Ascending aorta (tissue), 2 donors: ENCODE measurements around the gene KIAA1586. TPM values are rescaled to one million over a fixed set of nuclear protein-coding genes. Genes with fewer than 3 reads are reported as not detected.

Experiments used
- DNase-seq, 2 donors: peaks; one replicate each; pipeline ENCODE4 v3.0.0-alpha.2; 2019; ENCODE audit warnings: low spot score in 2 of 2
- H3K27ac ChIP-seq, 2 donors: fragments of 200-600 bp; sonication (generic); one replicate each; pipeline ENCODE4 v1.5.1; 2016 to 2017; ENCODE audit warnings: mild to moderate bottlenecking in 1 of 2
- H3K27me3 ChIP-seq: fragments of 200-600 bp; sonication (generic); one replicate; pipeline ENCODE4 v1.5.1; 2017
- H3K36me3 ChIP-seq, 2 donors: fragments of 200-600 bp; sonication (generic); one replicate each; pipeline ENCODE4 v1.5.1; 2016
- H3K4me1 ChIP-seq, 2 donors: fragments of 200-600 bp; sonication (generic); one replicate each; pipeline ENCODE4 v1.5.1; 2016 to 2017; ENCODE audit warnings: mild to moderate bottlenecking in 1 of 2
- H3K4me3 ChIP-seq, 2 donors: fragments of 200-600 bp; sonication (generic); one replicate each; pipeline ENCODE4 v1.5.1; 2016 to 2017; ENCODE audit warnings: mild to moderate bottlenecking in 1 of 2
- H3K9me3 ChIP-seq, 2 donors: fragments of 200-600 bp; sonication (generic); one replicate each; pipeline ENCODE4 v1.5.1; 2016
- intact Hi-C: fragments of 100-400 bp; cut with DNase I; formaldehyde crosslinking; loops from one replicate; pipeline ENCODE4 v1.15.1; 2023
- total RNA-seq: library from RNA; depleted of rRNA; stranded (reverse); fragments of >200 nt; gene quantifications from one replicate; pipeline ENCODE4 v1.1.0, GENCODE V29; 2016
- TF ChIP-seq, protein P1 (sequence below), 3 experiments: fragments of 200-600 bp in 2 of 3; fragments of 450-650 bp in 1 of 3; sonication (generic) in 2 of 3; IDR thresholded peaks; one replicate each; pipeline ENCODE4 v1.5.1; 2016 to 2019; ENCODE audit warnings: antibody characterized with exemption in 3 of 3, mild to moderate bottlenecking in 1 of 3, moderate library complexity in 1 of 3

The KIAA1586 gene
- total RNA-seq, 1 donor from 2014 or later = 2.0 TPM

DNA sequence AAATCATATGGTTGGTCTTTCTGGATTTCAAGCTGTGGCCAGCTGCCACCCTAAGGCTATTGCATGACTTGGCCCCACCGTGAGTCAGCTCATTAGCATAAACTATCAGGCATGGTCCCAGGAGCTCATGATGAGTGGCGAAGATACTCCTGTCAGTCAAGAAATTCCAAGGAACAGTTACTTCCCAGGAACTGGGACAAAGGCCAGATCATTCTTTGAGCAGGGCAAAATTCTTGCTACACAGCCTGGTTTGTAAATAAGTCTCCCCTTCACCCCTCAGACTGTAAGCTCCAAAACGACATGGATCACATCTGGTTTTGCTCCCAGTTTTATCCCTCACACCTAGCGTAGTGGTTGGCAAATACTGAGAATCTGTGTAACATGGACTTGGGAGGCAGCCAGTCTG lies 33.0 kb upstream of the KIAA1586 start:
- intact Hi-C loops = no loop called here
- no peaks in the 10 kb centered on the region for H3K36me3 ChIP-seq
- DNase-seq = no peak
- H3K4me3 ChIP-seq = no peak overlapping the region
- TF ChIP-seq, protein P1, sequence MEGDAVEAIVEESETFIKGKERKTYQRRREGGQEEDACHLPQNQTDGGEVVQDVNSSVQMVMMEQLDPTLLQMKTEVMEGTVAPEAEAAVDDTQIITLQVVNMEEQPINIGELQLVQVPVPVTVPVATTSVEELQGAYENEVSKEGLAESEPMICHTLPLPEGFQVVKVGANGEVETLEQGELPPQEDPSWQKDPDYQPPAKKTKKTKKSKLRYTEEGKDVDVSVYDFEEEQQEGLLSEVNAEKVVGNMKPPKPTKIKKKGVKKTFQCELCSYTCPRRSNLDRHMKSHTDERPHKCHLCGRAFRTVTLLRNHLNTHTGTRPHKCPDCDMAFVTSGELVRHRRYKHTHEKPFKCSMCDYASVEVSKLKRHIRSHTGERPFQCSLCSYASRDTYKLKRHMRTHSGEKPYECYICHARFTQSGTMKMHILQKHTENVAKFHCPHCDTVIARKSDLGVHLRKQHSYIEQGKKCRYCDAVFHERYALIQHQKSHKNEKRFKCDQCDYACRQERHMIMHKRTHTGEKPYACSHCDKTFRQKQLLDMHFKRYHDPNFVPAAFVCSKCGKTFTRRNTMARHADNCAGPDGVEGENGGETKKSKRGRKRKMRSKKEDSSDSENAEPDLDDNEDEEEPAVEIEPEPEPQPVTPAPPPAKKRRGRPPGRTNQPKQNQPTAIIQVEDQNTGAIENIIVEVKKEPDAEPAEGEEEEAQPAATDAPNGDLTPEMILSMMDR (IDR thresholded peaks at IDR 0.05) = no peak
- no peak overlapping the region for H3K27ac ChIP-seq
- H3K9me3 ChIP-seq = no peaks in the 10 kb centered on the region
- no peaks in the 10 kb centered on the region for H3K4me1 ChIP-seq
- H3K27me3 ChIP-seq = no peaks in the 10 kb centered on the region

DNA sequence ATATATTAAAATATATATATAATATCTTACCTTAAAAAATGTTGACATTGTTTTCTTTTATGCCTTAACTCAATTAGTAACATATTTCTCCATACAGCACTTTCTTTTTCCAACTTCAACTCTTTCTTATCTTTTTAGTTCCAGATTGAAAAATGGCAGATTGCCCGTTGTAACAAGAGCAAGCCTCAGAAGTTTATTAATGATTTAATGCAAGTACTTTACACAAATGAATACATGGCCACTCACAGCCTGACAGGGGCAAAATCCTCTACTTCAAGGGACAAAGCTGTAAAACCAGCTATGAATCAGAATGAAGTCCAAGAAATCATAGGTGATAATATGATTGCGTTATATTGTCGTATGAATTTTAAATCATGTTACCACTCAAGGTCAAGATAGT lies 29.4 kb upstream of the KIAA1586 start:
- Histone ChIP-seq H3K27ac (no peak overlapping the region), H3K4me3 (no peak overlapping the region), H3K4me1 (no peaks in the 10 kb centered on the region), H3K27me3 (no peaks in the 10 kb centered on the region), H3K36me3 (no peaks in the 10 kb centered on the region), H3K9me3 (no peaks in the 10 kb centered on the region)
- intact Hi-C loops = no loop called here
- TF ChIP-seq, protein P1 (IDR thresholded peaks at IDR 0.05) = no peak
- DNase-seq = no peak

DNA sequence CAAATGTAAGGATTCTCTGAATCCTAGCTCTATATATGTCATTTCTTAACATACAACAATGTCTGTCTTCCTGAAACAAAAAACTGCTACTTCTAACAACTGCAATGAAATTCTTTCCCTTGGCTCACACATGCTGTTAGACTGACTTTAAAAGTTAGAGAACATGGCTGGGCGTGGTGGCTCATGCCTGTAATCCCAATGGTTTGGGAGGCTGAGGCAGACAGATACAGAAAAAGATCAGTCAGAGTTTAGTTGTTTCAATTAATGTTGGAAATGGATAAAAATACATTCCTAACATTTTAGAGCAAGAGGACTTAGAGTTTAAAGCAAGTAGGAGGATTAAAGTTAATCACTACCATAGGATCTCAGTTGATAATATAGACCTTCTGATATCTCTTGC lies 28.7 kb upstream of the KIAA1586 start:
- no peak for DNase-seq
- Histone ChIP-seq H3K27ac (no peak overlapping the region), H3K4me3 (no peak overlapping the region), H3K4me1 (no peaks in the 10 kb centered on the region), H3K36me3 (no peaks in the 10 kb centered on the region), H3K9me3 (no peaks in the 10 kb centered on the region), H3K27me3 (no peaks in the 10 kb centered on the region)
- intact Hi-C loops = loop anchor here (1.0 kb wide), 1 partner anchor 116 kb away; no protein-coding TSS in a partner anchor
- TF ChIP-seq, protein P1 (IDR thresholded peaks at IDR 0.05) = no peak

DNA sequence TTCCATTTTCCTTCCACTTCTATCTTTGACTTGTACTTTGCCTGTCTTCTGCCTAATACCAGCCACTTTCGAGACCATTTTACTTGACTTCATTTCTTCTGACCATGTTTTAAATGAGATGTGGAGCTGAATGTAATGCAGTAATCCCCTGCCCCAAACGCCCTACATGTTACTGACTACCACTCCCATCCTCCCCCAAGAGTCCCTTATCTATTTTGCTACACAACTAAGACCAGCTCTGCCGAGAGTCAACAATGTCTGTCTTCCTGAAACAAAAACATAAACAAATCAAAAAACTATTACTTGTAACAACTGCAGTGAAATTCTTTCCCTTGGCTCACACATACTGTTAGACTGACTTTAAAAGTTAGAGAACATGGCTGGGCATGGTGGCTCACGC lies 27.1 kb upstream of the KIAA1586 start:
- Histone ChIP-seq H3K27ac (no peak overlapping the region), H3K4me1 (no peaks in the 10 kb centered on the region), H3K36me3 (no peaks in the 10 kb centered on the region), H3K27me3 (no peaks in the 10 kb centered on the region), H3K4me3 (no peak overlapping the region), H3K9me3 (no peaks in the 10 kb centered on the region)
- TF ChIP-seq, protein P1 (IDR thresholded peaks at IDR 0.05) = no peak
- intact Hi-C loops = no loop called here
- DNase-seq = no peak

DNA sequence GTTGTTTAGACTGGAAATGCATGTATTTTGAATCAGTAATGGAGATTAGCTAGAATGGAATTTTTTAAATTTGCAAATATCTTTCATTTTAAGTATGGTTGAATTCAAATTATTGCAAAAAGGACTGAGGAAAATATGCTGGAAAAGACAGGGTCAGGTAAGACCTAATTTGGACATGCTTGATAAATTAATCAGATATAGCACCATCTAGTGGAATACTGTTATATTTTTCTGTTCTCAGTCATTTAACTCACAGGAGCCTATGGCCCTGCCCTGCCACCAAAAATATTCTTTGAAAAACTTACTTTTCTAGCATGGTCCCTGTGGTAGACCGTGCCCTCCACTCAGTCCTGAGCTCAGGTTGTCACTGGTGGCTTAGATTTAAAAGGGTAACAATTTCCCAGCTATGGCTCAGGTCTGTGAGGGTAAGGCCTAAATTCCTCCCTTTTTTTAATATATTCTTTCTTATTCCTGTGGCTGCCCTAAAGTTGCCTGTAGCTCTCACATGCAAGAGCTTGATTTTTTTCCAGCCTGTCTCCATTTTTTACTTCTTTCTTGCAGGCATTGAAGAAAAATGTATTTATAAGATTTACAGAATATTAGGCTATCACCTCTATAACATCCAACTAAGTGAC lies 25.3 kb upstream of the KIAA1586 start:
- no peak overlapping the region for H3K27ac ChIP-seq
- intact Hi-C loops = loop anchor here (5.0 kb wide), 2 partner anchors 64 to 301 kb away; partner anchors contain the start of gene BEND6
- TF ChIP-seq, protein P1 (IDR thresholded peaks at IDR 0.05) = peak; percentile 41 to 67 (median 62)

More for the DNA sequence above, 25.3 kb upstream of the KIAA1586 start:
- Histone ChIP-seq H3K4me1 (no peaks in the 10 kb centered on the region), H3K9me3 (peaks cover 0 to 12% of the 10 kb centered on the region in 2 donors), H3K27me3 (no peaks in the 10 kb centered on the region), H3K4me3 (no peak overlapping the region), H3K36me3 (no peaks in the 10 kb centered on the region)
- DNase-seq = no peak
